Measurements from ENCODE around the gene MLLT10.

DNA sequence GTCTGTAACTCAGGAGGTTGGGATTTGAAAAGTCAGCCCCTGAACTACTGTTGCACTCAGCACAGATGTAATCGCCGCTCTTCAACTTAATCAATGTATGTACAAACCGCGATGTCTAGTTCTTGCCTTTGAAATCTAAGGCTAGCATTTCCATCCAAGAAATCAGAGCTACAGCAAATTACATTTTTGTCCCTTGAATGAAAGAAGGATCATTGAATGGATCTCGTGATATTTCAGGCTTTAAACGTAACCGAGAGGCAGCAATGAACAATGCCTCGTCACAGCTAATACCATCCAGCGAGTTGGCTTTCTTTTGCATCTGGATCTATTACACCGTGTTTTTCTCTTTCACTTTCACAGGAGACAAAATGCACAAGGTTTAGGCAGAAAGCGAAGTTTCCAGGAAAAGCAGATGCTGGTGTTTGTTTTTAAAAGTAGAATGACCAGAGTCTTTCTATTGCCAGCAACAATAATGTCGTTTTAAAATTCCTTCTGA, 14.0 kb upstream of the MLLT10 start:
- TF ChIP-seq FOXP2 (optimal IDR thresholded peaks at IDR 0.05; ENCODE audit: borderline replicate concordance, extremely low read depth, extremely low read length, insufficient read depth) (no peak), TAF1 (IDR thresholded peaks at IDR 0.05; ENCODE audit: borderline replicate concordance, insufficient read depth, low read length) (peak; percentile 31; the same call in 1 of the 2 replicates), POLR2AphosphoS5 (IDR thresholded peaks at IDR 0.05; ENCODE audit: low read depth, low read length) (0 out of 2 replicates have a peak, but pooled peaks have one; percentile 61), SIN3A (IDR thresholded peaks at IDR 0.05; ENCODE audit: borderline replicate concordance, insufficient read depth, low read length) (peak; percentile 53; the same call in 1 of the 2 replicates)
